Measurements from ENCODE around the gene SIK1. TPM values are rescaled to one million over a fixed set of nuclear protein-coding genes. Genes with fewer than 3 reads are reported as not detected.
A peak's percentile ranks its signal among the peaks of the same experiment; 100 is the strongest.

SIK1 gene
- total and polyA plus RNA-seq, 7 donors: under 0.01 to 33.8 (median 7.3) TPM; not detected in 1

DNA sequence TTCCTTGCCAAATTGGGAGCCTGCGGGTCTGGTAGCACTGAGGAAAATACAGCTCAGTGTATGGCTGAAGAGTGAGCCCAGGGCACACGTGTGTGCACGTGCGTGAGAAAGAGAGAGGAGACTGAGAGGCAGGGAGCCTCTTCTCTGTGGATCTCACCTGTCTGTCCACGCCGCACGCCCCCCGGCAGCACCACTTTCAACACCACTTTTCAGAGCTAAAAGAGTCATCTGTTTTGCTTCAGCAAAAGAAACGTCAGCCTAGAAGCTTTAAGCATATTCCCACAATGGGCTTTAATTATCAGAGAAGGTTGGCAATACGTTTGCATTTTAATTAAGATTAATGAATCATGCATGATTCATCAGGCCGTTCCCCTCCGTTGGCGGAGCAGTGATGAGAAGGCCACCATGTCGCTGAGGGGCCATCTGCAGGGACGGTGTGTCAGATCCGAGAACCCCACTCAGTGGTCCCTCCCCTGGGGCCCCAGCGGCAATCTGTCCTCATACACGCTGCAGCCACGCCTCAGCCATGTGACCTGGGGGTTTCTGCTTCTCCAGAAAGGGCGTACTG is 56.8 kb downstream of the SIK1 start:
- TF ChIP-seq POLR2A (IDR thresholded peaks at IDR 0.05): no peak
- no peak for TF ChIP-seq EP300 (IDR thresholded peaks at IDR 0.05)
- TF ChIP-seq POLR2AphosphoS5 (IDR thresholded peaks at IDR 0.05): no peak
- TF ChIP-seq CTCF (IDR thresholded peaks at IDR 0.05): no peak
- H3K36me3 ChIP-seq: no peaks in the 10 kb centered on the region
- intact Hi-C loops (cut with DNase I): no loop called here
- H3K4me3 ChIP-seq: no peak overlapping the region
- WGBS, 2 donors: 83 to 86% methylated on average over 20 of the region's 20 CpGs
- no peak for DNase-seq
- no peak overlapping the region for H3K27ac ChIP-seq
- no peaks in the 10 kb centered on the region for H3K4me1 ChIP-seq
- H3K27me3 ChIP-seq: no peaks in the 10 kb centered on the region
- no peaks in the 10 kb centered on the region for H3K9me3 ChIP-seq

DNA sequence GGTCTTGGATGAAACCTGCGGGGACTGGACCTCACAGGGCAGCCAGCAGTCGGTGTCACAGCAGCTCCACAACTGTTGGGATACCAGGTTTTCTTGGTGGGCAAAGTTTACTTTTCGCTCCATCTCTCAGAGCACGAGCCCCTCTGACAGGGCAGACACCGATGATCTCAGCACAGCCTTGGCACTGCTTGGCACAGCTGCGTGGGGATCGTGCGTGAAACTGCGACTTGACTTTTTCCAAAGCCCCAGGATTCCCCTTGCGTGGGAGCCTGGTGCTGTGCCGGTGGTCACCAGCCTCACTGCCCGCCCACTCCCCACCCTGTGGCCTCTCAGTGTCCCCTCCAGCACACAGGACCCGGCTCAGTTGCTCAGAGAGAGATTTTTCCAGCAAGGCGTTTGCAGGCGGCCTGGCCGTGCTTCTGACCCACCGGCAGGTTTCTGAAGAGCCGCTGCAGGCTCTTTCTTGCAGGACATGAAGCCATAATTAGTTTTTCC is 57.3 kb downstream of the SIK1 start:
- DNase-seq: no peak
- no peaks in the 10 kb centered on the region for H3K36me3 ChIP-seq
- intact Hi-C loops (cut with DNase I): no loop called here
- no peaks in the 10 kb centered on the region for H3K4me1 ChIP-seq
- H3K27me3 ChIP-seq: no peaks in the 10 kb centered on the region
- no peak for TF ChIP-seq EP300 (IDR thresholded peaks at IDR 0.05)
- no peak for TF ChIP-seq CTCF (IDR thresholded peaks at IDR 0.05)
- TF ChIP-seq POLR2A (IDR thresholded peaks at IDR 0.05): no peak
- TF ChIP-seq POLR2AphosphoS5 (IDR thresholded peaks at IDR 0.05): no peak
- no peaks in the 10 kb centered on the region for H3K9me3 ChIP-seq
- no peak overlapping the region for H3K27ac ChIP-seq
- WGBS, 2 donors: 84 to 87% methylated on average over 18 of the region's 18 CpGs
- H3K4me3 ChIP-seq: no peak overlapping the region

DNA sequence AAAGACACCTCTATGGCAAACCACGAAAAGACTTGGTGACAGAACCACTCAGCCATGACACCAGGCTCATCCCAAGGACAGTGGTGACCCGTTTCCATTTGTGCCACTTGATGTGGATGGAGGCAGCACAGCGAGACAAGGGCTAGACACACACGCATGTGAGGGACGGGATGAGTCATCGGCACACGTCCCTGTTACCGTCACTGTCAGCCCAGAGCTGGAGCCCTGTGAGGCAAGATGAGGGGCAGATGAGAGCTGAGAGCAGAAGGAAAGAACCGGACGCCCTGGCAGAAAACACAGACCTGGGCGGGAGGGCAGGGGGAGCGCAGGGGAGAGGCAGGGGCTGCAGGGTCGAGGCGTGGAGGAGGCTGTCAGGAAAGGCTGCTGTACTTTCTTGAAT is 57.8 kb downstream of the SIK1 start:
- H3K9me3 ChIP-seq: no peaks in the 10 kb centered on the region
- H3K4me1 ChIP-seq: no peaks in the 10 kb centered on the region
- 65 to 72% methylated on average over 14 of the region's 14 CpGs for WGBS, 2 donors
- H3K36me3 ChIP-seq: no peaks in the 10 kb centered on the region
- DNase-seq: no peak
- no peaks in the 10 kb centered on the region for H3K27me3 ChIP-seq
- no peak overlapping the region for H3K27ac ChIP-seq
- intact Hi-C loops (cut with DNase I): no loop called here
- no peak for TF ChIP-seq CTCF (IDR thresholded peaks at IDR 0.05)
- TF ChIP-seq POLR2AphosphoS5 (IDR thresholded peaks at IDR 0.05): peak in 1 of 4 donors; percentile 53
- no peak for TF ChIP-seq POLR2A (IDR thresholded peaks at IDR 0.05)
- TF ChIP-seq EP300 (IDR thresholded peaks at IDR 0.05): no peak
- no peak overlapping the region for H3K4me3 ChIP-seq

DNA sequence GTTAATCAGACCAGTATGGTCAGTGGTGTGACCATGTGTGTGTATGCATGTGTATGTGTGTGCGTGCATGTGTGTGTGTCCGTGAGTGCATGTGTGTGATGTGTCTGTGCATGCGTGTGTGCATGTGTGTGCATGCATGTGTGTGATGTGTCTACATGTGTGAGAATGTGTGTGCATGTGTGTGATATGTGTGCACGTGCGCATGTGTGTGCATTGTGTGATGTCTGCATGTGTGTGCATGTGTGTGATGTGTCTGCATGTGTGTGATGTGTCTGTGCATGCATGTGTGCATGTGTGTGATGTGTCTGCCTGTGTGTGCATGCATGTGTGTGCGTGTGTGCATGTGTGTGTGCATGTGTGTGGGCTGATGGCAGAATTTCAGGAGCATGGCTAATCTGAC is 58.2 kb downstream of the SIK1 start:
- no peaks in the 10 kb centered on the region for H3K4me1 ChIP-seq
- TF ChIP-seq CTCF (IDR thresholded peaks at IDR 0.05) (no peak), POLR2AphosphoS5 (IDR thresholded peaks at IDR 0.05) (no peak), POLR2A (IDR thresholded peaks at IDR 0.05) (no peak), EP300 (IDR thresholded peaks at IDR 0.05) (no peak)
- no peak for DNase-seq
- intact Hi-C loops (cut with DNase I): no loop called here
- H3K4me3 ChIP-seq: no peak overlapping the region
- no peaks in the 10 kb centered on the region for H3K27me3 ChIP-seq
- WGBS, 2 donors: 89 to 93% methylated on average over 6 of the region's 6 CpGs
- no peaks in the 10 kb centered on the region for H3K9me3 ChIP-seq
- no peaks in the 10 kb centered on the region for H3K36me3 ChIP-seq
- no peak overlapping the region for H3K27ac ChIP-seq

- Histone ChIP-seq H3K27me3 (no peaks in the 10 kb centered on the region), H3K27ac (no peak overlapping the region), H3K4me3 (no peak overlapping the region), H3K9me3 (no peaks in the 10 kb centered on the region), H3K36me3 (no peaks in the 10 kb centered on the region), H3K4me1 (no peaks in the 10 kb centered on the region)
- intact Hi-C loops (cut with DNase I): no loop called here
- TF ChIP-seq POLR2A (IDR thresholded peaks at IDR 0.05) (no peak), EP300 (IDR thresholded peaks at IDR 0.05) (no peak), CTCF (IDR thresholded peaks at IDR 0.05) (no peak), POLR2AphosphoS5 (IDR thresholded peaks at IDR 0.05) (no peak)
- no peak for DNase-seq
- WGBS, 2 donors: 87 to 89% methylated on average over 4 of the region's 4 CpGs
Observed at GRCh38 chr21:43367859-43368258, 59.1 kb downstream of the SIK1 start.
